GM23338 (cell line): Measurements from ENCODE around the gene YLPM1. TPM values are rescaled to one million over a fixed set of nuclear protein-coding genes. Genes with fewer than 3 reads are reported as not detected.

ENCODE experiments used
- ATAC-seq: fragments of 200-7000 bp; cut with Tn5 transposase; 3 replicates; pipeline ENCODE4 v1.9.1; 2020
- DNase-seq: peaks from one replicate; pipeline ENCODE4 v3.0.0-alpha.2; 2015; ENCODE audit warnings: low spot score
- H2AFZ ChIP-seq: fragments of 200-600 bp; sonication (generic); 2 replicates; pipeline ENCODE4 v1.8.0; 2016; ENCODE audit warnings: antibody characterized with exemption, mild to moderate bottlenecking, moderate library complexity
- H3F3A ChIP-seq: fragments of 200-600 bp; sonication (generic); replicated peaks from 2 replicates; pipeline ENCODE4 v1.8.0; 2017; ENCODE audit warnings: antibody characterized with exemption, mixed run types, low read depth
- H3K27ac ChIP-seq: fragments of 200-600 bp; sonication (generic); 2 replicates; pipeline ENCODE4 v1.6.1; 2016; ENCODE audit warnings: low read depth
- H3K27me3 ChIP-seq: fragments of 200-600 bp; sonication (generic); 2 replicates; pipeline ENCODE4 v1.8.0; 2016; ENCODE audit warnings: mild to moderate bottlenecking, mixed run types, moderate library complexity; ENCODE audit not compliant: insufficient read depth
- H3K36me3 ChIP-seq: fragments of 200-600 bp; sonication (generic); 2 replicates; pipeline ENCODE4 v1.8.0; 2016; ENCODE audit warnings: mild to moderate bottlenecking; ENCODE audit not compliant: insufficient read depth
- H3K4me1 ChIP-seq: fragments of 200-600 bp; sonication (generic); 2 replicates; pipeline ENCODE4 v1.8.0; 2016; ENCODE audit warnings: mild to moderate bottlenecking, moderate library complexity; ENCODE audit not compliant: insufficient read depth
- H3K4me2 ChIP-seq: fragments of 200-600 bp; sonication (generic); 2 replicates; pipeline ENCODE4 v1.7.1; 2017; ENCODE audit warnings: mixed run types
- H3K4me3 ChIP-seq: fragments of 200-600 bp; sonication (generic); 2 replicates; pipeline ENCODE4 v1.6.1; 2016; ENCODE audit warnings: mixed run types
- H3K79me2 ChIP-seq: fragments of 200-600 bp; sonication (generic); replicated peaks from 2 replicates; pipeline ENCODE4 v1.8.0; 2017; ENCODE audit warnings: mild to moderate bottlenecking; ENCODE audit not compliant: insufficient read depth
- H3K9me2 ChIP-seq: fragments of 200-600 bp; sonication (generic); 2 replicates; pipeline ENCODE4 v1.8.0; 2017; ENCODE audit not compliant: insufficient read depth
- H4K20me1 ChIP-seq: fragments of 200-600 bp; sonication (generic); replicated peaks from 2 replicates; pipeline ENCODE4 v1.8.0; 2017; ENCODE audit warnings: mild to moderate bottlenecking; ENCODE audit not compliant: insufficient read depth
- H3K27ac Mint-ChIP-seq: 2 replicates; pipeline ENCODE4 v1.8.0; 2020; ENCODE audit warnings: inconsistent platforms, mild to moderate bottlenecking, moderate library complexity, mixed read lengths
- H3K27me3 Mint-ChIP-seq: 3 replicates; pipeline ENCODE4 v1.8.0; 2022; ENCODE audit warnings: low read depth, mild to moderate bottlenecking, moderate library complexity, mixed read lengths, inconsistent platforms; ENCODE audit not compliant: insufficient read depth, poor library complexity
- H3K36me3 Mint-ChIP-seq: 3 replicates; pipeline ENCODE4 v1.8.0; 2021; ENCODE audit warnings: low read depth, mild to moderate bottlenecking, inconsistent platforms, moderate library complexity, mixed read lengths
- H3K4me1 Mint-ChIP-seq: 3 replicates; pipeline ENCODE4 v1.8.0; 2020; ENCODE audit warnings: mild to moderate bottlenecking, inconsistent platforms, mixed read lengths
- H3K4me3 Mint-ChIP-seq: 3 replicates; pipeline ENCODE4 v1.8.0; 2021; ENCODE audit warnings: moderate library complexity, mild to moderate bottlenecking, inconsistent platforms, mixed read lengths
- H3K9me3 Mint-ChIP-seq: 3 replicates; pipeline ENCODE4 v1.8.0; 2020; ENCODE audit warnings: moderate library complexity, mild to moderate bottlenecking, inconsistent platforms, mixed read lengths
- CREB1 ChIP-seq: fragments of 250-450 bp; sonication (Bioruptor Pico); IDR thresholded peaks from 2 replicates; pipeline ENCODE4 v1.5.0; 2020; ENCODE audit warnings: low read depth, mild to moderate bottlenecking, moderate library complexity
- EZH2 ChIP-seq: fragments of 200-600 bp; sonication (generic); IDR thresholded peaks from one replicate; pipeline ENCODE4 v1.8.0; 2017; ENCODE audit warnings: antibody characterized with exemption, mild to moderate bottlenecking, low read depth; ENCODE audit not compliant: unreplicated experiment
- EZH2phosphoT487 ChIP-seq: fragments of 200-600 bp; sonication (generic); IDR thresholded peaks from one replicate; pipeline ENCODE4 v1.8.1; 2018; ENCODE audit warnings: antibody characterized with exemption; ENCODE audit not compliant: unreplicated experiment
- JUNB ChIP-seq: IDR thresholded peaks from one replicate; pipeline ENCODE4 v1.6.1; 2016; ENCODE audit warnings: antibody characterized with exemption; ENCODE audit not compliant: unreplicated experiment
- NANOG ChIP-seq: IDR thresholded peaks from 2 replicates; pipeline ENCODE4 v1.6.1; 2016; ENCODE audit warnings: antibody characterized with exemption, borderline replicate concordance
- REST ChIP-seq: IDR thresholded peaks from one replicate; pipeline ENCODE4 v1.6.1; 2018; ENCODE audit warnings: antibody characterized with exemption; ENCODE audit not compliant: unreplicated experiment
- STAT1 ChIP-seq: IDR thresholded peaks from one replicate; pipeline ENCODE4 v1.6.1; 2016; ENCODE audit warnings: antibody characterized with exemption; ENCODE audit not compliant: unreplicated experiment
- ZNF114 ChIP-seq: fragments of 250-450 bp; sonication (Bioruptor Pico); IDR thresholded peaks from 2 replicates; pipeline ENCODE4 v1.5.0; 2020; ENCODE audit warnings: mild to moderate bottlenecking, moderate library complexity
- ZNF331 ChIP-seq: fragments of 250-450 bp; sonication (Bioruptor Pico); IDR thresholded peaks from 2 replicates; pipeline ENCODE4 v1.5.0; 2020; ENCODE audit warnings: low read depth, mild to moderate bottlenecking, moderate library complexity
- polyA plus RNA-seq: library from polyadenylated mRNA; unstranded; fragments of >200 nt; fragmentation: Nextera tagmentation; extraction: Ambion mirVana; gene quantifications from 2 replicates; pipeline ENCODE4 v1.2.1, GENCODE V29; 2016
- total RNA-seq: library from RNA; depleted of rRNA; stranded (reverse); fragments of >200 nt; shearing (Covaris generic); gene quantifications from 2 replicates; pipeline ENCODE4 v1.2.3, GENCODE V29; 2014
- TF ChIP-seq, protein P1 (sequence below): fragments of 250-450 bp; sonication (Bioruptor Pico); IDR thresholded peaks from 2 replicates; pipeline ENCODE4 v1.5.0; 2020; ENCODE audit warnings: mild to moderate bottlenecking, moderate library complexity
- TF ChIP-seq, protein P2 (sequence below), 2 experiments: fragments of 200-600 bp in 1 of 2; sonication (generic) in 1 of 2; conservative IDR thresholded peaks; 2 replicates each; pipeline versions ENCODE4 v1.5.1 to v1.6.1; 2016 to 2017; ENCODE audit warnings: antibody characterized with exemption in 2 of 2, low read depth in 2 of 2, mild to moderate bottlenecking in 2 of 2, moderate library complexity in 1 of 2
- TF ChIP-seq, protein P3 (sequence below): IDR thresholded peaks from 2 replicates; pipeline ENCODE4 v1.6.1; 2016; ENCODE audit warnings: antibody characterized with exemption

Gene YLPM1
- total and polyA plus RNA-seq, 2 experiments from 2014 or later, result 39.2 to 58.4 TPM

DNA sequence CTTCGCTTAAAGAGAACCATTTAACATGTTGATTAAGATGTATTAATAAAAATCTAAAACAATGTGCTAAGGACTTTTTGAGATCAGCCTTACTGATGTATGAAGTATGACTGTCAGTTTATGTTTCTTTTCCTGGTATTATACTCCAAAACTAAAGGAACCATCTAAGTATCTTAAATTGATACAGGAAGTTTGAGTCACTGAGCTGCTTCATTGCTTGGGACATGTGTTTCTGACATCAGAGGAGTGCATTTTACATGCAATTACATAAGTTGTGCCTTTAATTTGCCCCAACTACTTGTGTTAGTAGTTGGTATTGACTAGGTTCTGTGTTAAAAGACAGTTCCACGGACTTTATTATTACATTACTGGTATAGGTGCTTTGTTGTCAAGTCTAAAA lies 61.9 kb downstream of the YLPM1 start:
- Mint-ChIP-seq H3K4me1 (peaks cover 12% of the 10 kb centered on the region; the same call in 2 of the 3 replicates), H3K9me3 (no peaks in the 10 kb centered on the region), H3K36me3 (peaks cover 26% of the 10 kb centered on the region)

More for the DNA sequence above, 61.9 kb downstream of the YLPM1 start:
- H3K27me3 ChIP-seq, result no peaks in the 10 kb centered on the region
- H3K4me3 ChIP-seq, result no peak overlapping the region
- H3F3A ChIP-seq, result no peaks in the 10 kb centered on the region
- 0 out of 2 replicates have a peak, but pooled peaks cover 3% of the 10 kb centered on the region for H3K79me2 ChIP-seq
- no peak overlapping the region for H2AFZ ChIP-seq
- H3K4me2 ChIP-seq, result no peak overlapping the region
- no peak overlapping the region for H3K27ac Mint-ChIP-seq
- H3K4me3 Mint-ChIP-seq, result no peak overlapping the region
- no peaks in the 10 kb centered on the region for H3K27me3 Mint-ChIP-seq
- TF ChIP-seq NANOG (no peak), EZH2 (no peak), JUNB (no peak), STAT1 (no peak), ZNF114 (no peak), REST (no peak), CREB1 (CRISPR knock-in tag) (no peak), EZH2phosphoT487 (no peak), ZNF331 (CRISPR knock-in tag) (no peak)
- TF ChIP-seq, protein P1, sequence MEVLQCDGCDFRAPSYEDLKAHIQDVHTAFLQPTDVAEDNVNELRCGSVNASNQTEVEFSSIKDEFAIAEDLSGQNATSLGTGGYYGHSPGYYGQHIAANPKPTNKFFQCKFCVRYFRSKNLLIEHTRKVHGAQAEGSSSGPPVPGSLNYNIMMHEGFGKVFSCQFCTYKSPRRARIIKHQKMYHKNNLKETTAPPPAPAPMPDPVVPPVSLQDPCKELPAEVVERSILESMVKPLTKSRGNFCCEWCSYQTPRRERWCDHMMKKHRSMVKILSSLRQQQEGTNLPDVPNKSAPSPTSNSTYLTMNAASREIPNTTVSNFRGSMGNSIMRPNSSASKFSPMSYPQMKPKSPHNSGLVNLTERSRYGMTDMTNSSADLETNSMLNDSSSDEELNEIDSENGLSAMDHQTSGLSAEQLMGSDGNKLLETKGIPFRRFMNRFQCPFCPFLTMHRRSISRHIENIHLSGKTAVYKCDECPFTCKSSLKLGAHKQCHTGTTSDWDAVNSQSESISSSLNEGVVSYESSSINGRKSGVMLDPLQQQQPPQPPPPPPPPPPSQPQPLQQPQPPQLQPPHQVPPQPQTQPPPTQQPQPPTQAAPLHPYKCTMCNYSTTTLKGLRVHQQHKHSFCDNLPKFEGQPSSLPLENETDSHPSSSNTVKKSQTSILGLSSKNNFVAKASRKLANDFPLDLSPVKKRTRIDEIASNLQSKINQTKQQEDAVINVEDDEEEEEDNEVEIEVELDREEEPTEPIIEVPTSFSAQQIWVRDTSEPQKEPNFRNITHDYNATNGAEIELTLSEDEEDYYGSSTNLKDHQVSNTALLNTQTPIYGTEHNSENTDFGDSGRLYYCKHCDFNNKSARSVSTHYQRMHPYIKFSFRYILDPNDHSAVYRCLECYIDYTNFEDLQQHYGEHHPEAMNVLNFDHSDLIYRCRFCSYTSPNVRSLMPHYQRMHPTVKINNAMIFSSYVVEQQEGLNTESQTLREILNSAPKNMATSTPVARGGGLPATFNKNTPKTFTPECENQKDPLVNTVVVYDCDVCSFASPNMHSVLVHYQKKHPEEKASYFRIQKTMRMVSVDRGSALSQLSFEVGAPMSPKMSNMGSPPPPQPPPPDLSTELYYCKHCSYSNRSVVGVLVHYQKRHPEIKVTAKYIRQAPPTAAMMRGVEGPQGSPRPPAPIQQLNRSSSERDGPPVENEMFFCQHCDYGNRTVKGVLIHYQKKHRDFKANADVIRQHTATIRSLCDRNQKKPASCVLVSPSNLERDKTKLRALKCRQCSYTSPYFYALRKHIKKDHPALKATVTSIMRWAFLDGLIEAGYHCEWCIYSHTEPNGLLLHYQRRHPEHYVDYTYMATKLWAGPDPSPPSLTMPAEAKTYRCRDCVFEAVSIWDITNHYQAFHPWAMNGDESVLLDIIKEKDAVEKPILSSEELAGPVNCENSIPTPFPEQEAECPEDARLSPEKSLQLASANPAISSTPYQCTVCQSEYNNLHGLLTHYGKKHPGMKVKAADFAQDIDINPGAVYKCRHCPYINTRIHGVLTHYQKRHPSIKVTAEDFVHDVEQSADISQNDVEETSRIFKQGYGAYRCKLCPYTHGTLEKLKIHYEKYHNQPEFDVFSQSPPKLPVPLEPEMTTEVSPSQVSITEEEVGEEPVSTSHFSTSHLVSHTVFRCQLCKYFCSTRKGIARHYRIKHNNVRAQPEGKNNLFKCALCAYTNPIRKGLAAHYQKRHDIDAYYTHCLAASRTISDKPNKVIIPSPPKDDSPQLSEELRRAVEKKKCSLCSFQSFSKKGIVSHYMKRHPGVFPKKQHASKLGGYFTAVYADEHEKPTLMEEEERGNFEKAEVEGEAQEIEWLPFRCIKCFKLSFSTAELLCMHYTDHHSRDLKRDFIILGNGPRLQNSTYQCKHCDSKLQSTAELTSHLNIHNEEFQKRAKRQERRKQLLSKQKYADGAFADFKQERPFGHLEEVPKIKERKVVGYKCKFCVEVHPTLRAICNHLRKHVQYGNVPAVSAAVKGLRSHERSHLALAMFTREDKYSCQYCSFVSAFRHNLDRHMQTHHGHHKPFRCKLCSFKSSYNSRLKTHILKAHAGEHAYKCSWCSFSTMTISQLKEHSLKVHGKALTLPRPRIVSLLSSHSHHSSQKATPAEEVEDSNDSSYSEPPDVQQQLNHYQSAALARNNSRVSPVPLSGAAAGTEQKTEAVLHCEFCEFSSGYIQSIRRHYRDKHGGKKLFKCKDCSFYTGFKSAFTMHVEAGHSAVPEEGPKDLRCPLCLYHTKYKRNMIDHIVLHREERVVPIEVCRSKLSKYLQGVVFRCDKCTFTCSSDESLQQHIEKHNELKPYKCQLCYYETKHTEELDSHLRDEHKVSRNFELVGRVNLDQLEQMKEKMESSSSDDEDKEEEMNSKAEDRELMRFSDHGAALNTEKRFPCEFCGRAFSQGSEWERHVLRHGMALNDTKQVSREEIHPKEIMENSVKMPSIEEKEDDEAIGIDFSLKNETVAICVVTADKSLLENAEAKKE, result no peak
- TF ChIP-seq, protein P2, sequence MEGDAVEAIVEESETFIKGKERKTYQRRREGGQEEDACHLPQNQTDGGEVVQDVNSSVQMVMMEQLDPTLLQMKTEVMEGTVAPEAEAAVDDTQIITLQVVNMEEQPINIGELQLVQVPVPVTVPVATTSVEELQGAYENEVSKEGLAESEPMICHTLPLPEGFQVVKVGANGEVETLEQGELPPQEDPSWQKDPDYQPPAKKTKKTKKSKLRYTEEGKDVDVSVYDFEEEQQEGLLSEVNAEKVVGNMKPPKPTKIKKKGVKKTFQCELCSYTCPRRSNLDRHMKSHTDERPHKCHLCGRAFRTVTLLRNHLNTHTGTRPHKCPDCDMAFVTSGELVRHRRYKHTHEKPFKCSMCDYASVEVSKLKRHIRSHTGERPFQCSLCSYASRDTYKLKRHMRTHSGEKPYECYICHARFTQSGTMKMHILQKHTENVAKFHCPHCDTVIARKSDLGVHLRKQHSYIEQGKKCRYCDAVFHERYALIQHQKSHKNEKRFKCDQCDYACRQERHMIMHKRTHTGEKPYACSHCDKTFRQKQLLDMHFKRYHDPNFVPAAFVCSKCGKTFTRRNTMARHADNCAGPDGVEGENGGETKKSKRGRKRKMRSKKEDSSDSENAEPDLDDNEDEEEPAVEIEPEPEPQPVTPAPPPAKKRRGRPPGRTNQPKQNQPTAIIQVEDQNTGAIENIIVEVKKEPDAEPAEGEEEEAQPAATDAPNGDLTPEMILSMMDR (conservative IDR thresholded peaks at IDR 0.05; ENCODE audit: low read depth in 2 of 2), result no peak
- TF ChIP-seq, protein P3, sequence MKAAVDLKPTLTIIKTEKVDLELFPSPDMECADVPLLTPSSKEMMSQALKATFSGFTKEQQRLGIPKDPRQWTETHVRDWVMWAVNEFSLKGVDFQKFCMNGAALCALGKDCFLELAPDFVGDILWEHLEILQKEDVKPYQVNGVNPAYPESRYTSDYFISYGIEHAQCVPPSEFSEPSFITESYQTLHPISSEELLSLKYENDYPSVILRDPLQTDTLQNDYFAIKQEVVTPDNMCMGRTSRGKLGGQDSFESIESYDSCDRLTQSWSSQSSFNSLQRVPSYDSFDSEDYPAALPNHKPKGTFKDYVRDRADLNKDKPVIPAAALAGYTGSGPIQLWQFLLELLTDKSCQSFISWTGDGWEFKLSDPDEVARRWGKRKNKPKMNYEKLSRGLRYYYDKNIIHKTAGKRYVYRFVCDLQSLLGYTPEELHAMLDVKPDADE, result no peak
- H3K4me1 ChIP-seq, result no peaks in the 10 kb centered on the region
- H4K20me1 ChIP-seq, result no peaks in the 10 kb centered on the region
- H3K9me2 ChIP-seq, result no peaks in the 10 kb centered on the region
- H3K27ac ChIP-seq, result no peak overlapping the region
- DNase-seq (no peak), ATAC-seq (no peak)
- H3K36me3 ChIP-seq, result peaks cover 9% of the 10 kb centered on the region
